Esophagus squamous epithelium (tissue), 5 donors: ENCODE results near the gene AFF3. TPM values are rescaled to one million over a fixed set of nuclear protein-coding genes. Genes with fewer than 3 reads are reported as not detected.

Source experiments
- DNase-seq: peaks from one replicate; lab custom pipeline; 2025; lab: John Stamatoyannopoulos, UW
- H3K27ac ChIP-seq, 4 donors: fragments of 200-600 bp; sonication (generic); one replicate each; pipeline ENCODE4 v1.5.1; 2016 to 2019; ENCODE audit warnings: mild to moderate bottlenecking in 1 of 4
- H3K27me3 ChIP-seq, 4 donors: fragments of 200-600 bp; sonication (generic); 1 replicate in 3 of 4; 2 replicates in 1 of 4; pipeline versions ENCODE4 v1.5.1 to v1.6.0; 2017 to 2021; ENCODE audit warnings: antibody characterized with exemption in 1 of 4
- H3K36me3 ChIP-seq, 3 donors: fragments of 200-600 bp; sonication (generic); one replicate each; pipeline ENCODE4 v1.5.1; 2016 to 2019
- H3K4me1 ChIP-seq, 3 donors: fragments of 200-600 bp; sonication (generic); one replicate each; pipeline ENCODE4 v1.5.1; 2017 to 2019
- H3K4me3 ChIP-seq, 4 donors: fragments of 200-600 bp; sonication (generic); 1 replicate in 3 of 4; 2 replicates in 1 of 4; pipeline ENCODE4 v1.5.1; 2016 to 2019; ENCODE audit warnings: mild to moderate bottlenecking in 2 of 4, moderate library complexity in 1 of 4
- H3K9me3 ChIP-seq, 3 donors: fragments of 200-600 bp; sonication (generic); one replicate each; pipeline ENCODE4 v1.5.1; 2016 to 2019
- POLR2A ChIP-seq, 4 donors: fragments of 450-650 bp; IDR thresholded peaks; one replicate each; pipeline ENCODE4 v1.6.1; 2017; ENCODE audit warnings: antibody characterized with exemption in 4 of 4, mild to moderate bottlenecking in 4 of 4, moderate library complexity in 3 of 4
- WGBS, 2 donors: methylation state at CpG; one replicate each; pipeline ENCODE4 v1.1.5; 2018; 5-methylcytosine and 5-hydroxymethylcytosine counted together
- intact Hi-C: fragments of 100-400 bp; cut with DNase I; formaldehyde crosslinking; loops from one replicate; pipeline ENCODE4 v1.15.0; 2022
- total RNA-seq, 4 donors: library from RNA; depleted of rRNA; stranded (reverse); fragments of >200 nt; gene quantifications; one replicate each; pipeline ENCODE4 v1.1.0, GENCODE V29; 2016
- TF ChIP-seq, protein P1 (sequence below), 6 experiments: fragments of 450-650 bp in 4 of 6; fragments of 200-600 bp in 2 of 6; sonication (generic) in 2 of 6; IDR thresholded peaks; one replicate each; pipeline ENCODE4 v1.5.1; 2016 to 2019; ENCODE audit warnings: antibody characterized with exemption in 6 of 6, mild to moderate bottlenecking in 4 of 6, moderate library complexity in 4 of 6
- donor health status: DM: yes; HTN: yes; CAD: no.

The AFF3 gene
- total RNA-seq, 4 donors from 2014 or later: 1.2 to 9.7 (median 3.8) TPM

GRCh38 chr2:99862566-99862965 lies 279.8 kb downstream of the AFF3 start:
- Histone ChIP-seq H3K27ac (no peak overlapping the region), H3K36me3 (no peaks in the 10 kb centered on the region), H3K27me3 (no peaks in the 10 kb centered on the region), H3K9me3 (no peaks in the 10 kb centered on the region), H3K4me3 (no peak overlapping the region), H3K4me1 (peaks cover 0 to 22% (median 0%) of the 10 kb centered on the region in 3 donors)
- WGBS, 2 donors: 40 to 56% methylated on average over 3 of the region's 3 CpGs
- TF ChIP-seq POLR2A (IDR thresholded peaks at IDR 0.05): no peak
- TF ChIP-seq, protein P1, sequence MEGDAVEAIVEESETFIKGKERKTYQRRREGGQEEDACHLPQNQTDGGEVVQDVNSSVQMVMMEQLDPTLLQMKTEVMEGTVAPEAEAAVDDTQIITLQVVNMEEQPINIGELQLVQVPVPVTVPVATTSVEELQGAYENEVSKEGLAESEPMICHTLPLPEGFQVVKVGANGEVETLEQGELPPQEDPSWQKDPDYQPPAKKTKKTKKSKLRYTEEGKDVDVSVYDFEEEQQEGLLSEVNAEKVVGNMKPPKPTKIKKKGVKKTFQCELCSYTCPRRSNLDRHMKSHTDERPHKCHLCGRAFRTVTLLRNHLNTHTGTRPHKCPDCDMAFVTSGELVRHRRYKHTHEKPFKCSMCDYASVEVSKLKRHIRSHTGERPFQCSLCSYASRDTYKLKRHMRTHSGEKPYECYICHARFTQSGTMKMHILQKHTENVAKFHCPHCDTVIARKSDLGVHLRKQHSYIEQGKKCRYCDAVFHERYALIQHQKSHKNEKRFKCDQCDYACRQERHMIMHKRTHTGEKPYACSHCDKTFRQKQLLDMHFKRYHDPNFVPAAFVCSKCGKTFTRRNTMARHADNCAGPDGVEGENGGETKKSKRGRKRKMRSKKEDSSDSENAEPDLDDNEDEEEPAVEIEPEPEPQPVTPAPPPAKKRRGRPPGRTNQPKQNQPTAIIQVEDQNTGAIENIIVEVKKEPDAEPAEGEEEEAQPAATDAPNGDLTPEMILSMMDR (IDR thresholded peaks at IDR 0.05): no peak
- no peak for DNase-seq
- intact Hi-C loops: no loop called here

- Histone ChIP-seq H3K4me1 (peaks cover 0 to 22% (median 0%) of the 10 kb centered on the region in 3 donors), H3K36me3 (no peaks in the 10 kb centered on the region), H3K27ac (no peak overlapping the region), H3K4me3 (no peak overlapping the region), H3K27me3 (no peaks in the 10 kb centered on the region), H3K9me3 (no peaks in the 10 kb centered on the region)
- 20 to 34% methylated on average over 2 of the region's 2 CpGs for WGBS, 2 donors
- intact Hi-C loops: no loop called here
- no peak for DNase-seq
- TF ChIP-seq, protein P1 (IDR thresholded peaks at IDR 0.05): no peak
- no peak for TF ChIP-seq POLR2A (IDR thresholded peaks at IDR 0.05)
Measured at GRCh38 chr2:99861376-99861760, 281.0 kb downstream of the AFF3 start.

- Histone ChIP-seq H3K27me3 (no peaks in the 10 kb centered on the region), H3K36me3 (no peaks in the 10 kb centered on the region), H3K9me3 (no peaks in the 10 kb centered on the region), H3K27ac (no peak overlapping the region), H3K4me3 (no peak overlapping the region), H3K4me1 (peaks cover 0 to 22% (median 0%) of the 10 kb centered on the region in 3 donors)
- 62 to 74% methylated on average over 4 of the region's 4 CpGs for WGBS, 2 donors
- TF ChIP-seq, protein P1 (IDR thresholded peaks at IDR 0.05): no peak
- no peak for TF ChIP-seq POLR2A (IDR thresholded peaks at IDR 0.05)
- no peak for DNase-seq
- intact Hi-C loops: no loop called here
Measured at GRCh38 chr2:99860720-99861375, 281.5 kb downstream of the AFF3 start.

DNA sequence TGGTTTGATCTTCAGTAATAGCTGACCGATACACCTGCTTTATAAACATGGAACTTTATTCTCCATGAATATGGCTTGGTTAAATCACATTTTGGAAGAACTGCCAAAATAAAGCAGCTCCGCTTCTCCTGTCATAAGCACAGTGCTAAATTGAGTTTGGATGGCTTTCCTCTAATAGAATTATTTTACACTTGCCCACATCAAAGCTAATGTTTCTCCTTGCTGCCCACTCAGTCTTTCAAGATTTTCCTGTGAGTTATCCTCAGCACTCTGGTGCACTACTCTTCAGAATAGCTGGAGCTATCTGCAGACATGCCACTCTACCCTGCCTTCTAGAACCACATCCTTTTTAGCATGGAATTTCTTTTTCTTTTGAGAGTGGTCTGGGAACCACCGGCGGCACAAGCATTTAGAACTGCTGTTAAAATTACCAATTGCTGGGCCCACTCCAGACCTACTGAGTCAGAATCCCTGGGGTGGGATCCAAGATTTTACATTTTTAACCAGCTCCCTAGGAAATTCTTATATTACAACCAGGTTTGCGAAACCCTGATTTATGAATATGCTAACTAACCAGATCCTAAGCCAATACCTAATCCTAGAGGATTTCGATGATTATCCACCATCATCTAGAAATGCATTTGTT lies 283.3 kb downstream of the AFF3 start:
- intact Hi-C loops: no loop called here
- Histone ChIP-seq H3K27ac (no peak overlapping the region), H3K36me3 (no peaks in the 10 kb centered on the region), H3K4me1 (peaks cover 0 to 9% (median 0%) of the 10 kb centered on the region in 3 donors), H3K4me3 (no peak overlapping the region), H3K27me3 (no peaks in the 10 kb centered on the region), H3K9me3 (no peaks in the 10 kb centered on the region)
- TF ChIP-seq POLR2A (IDR thresholded peaks at IDR 0.05): no peak
- TF ChIP-seq, protein P1 (IDR thresholded peaks at IDR 0.05): no peak
- WGBS, 2 donors: 77 to 84% methylated on average over 6 of the region's 6 CpGs
- no peak for DNase-seq

GRCh38 chr2:99857867-99858444 lies 284.4 kb downstream of the AFF3 start:
- 55 to 73% methylated on average over 3 to 4 of the region's 4 CpGs for WGBS, 2 donors
- Histone ChIP-seq H3K27ac (no peak overlapping the region), H3K4me1 (peaks cover 0 to 9% (median 0%) of the 10 kb centered on the region in 3 donors), H3K9me3 (no peaks in the 10 kb centered on the region), H3K27me3 (no peaks in the 10 kb centered on the region), H3K36me3 (no peaks in the 10 kb centered on the region), H3K4me3 (no peak overlapping the region)
- TF ChIP-seq POLR2A (IDR thresholded peaks at IDR 0.05): no peak
- TF ChIP-seq, protein P1 (IDR thresholded peaks at IDR 0.05): no peak
- DNase-seq: no peak
- intact Hi-C loops: no loop called here
